NCI-H226 (cell line): Measurements from ENCODE around the gene OPCML.

Source experiments
- DNase-seq: peaks from one replicate; pipeline ENCODE4 v3.0.0-alpha.2; 2015

The OPCML gene

GRCh38 chr11:133531971-133532651 is at the start of gene OPCML:
Gene OPCML (minus strand): TSS chr11:133532501.
- DNase-seq = no peak

- DNase-seq = no peak
Observed at GRCh38 chr11:133581091-133581490, 48.8 kb upstream of the OPCML start.

GRCh38 chr11:133579165-133580031 is 47.1 kb upstream of the OPCML start:
- DNase-seq = no peak

- no peak for DNase-seq
Observed at GRCh38 chr11:133577403-133577802, 45.1 kb upstream of the OPCML start.

- no peak for DNase-seq
Observed at GRCh38 chr11:133576351-133576750, 44.0 kb upstream of the OPCML start.

- no peak for DNase-seq
Observed at GRCh38 chr11:133573081-133573480, 40.8 kb upstream of the OPCML start.

- no peak for DNase-seq
Observed at GRCh38 chr11:133570376-133570775, 38.1 kb upstream of the OPCML start.

- DNase-seq = no peak
Observed at GRCh38 chr11:133563505-133564025, 31.3 kb upstream of the OPCML start.

- DNase-seq = no peak
Observed at GRCh38 chr11:133560472-133560855, 28.2 kb upstream of the OPCML start.

- DNase-seq = no peak
Observed at GRCh38 chr11:133559833-133560471, 27.7 kb upstream of the OPCML start.

- no peak for DNase-seq
Observed at GRCh38 chr11:133559382-133559781, 27.1 kb upstream of the OPCML start.

- no peak for DNase-seq
Observed at GRCh38 chr11:133555034-133555433, 22.7 kb upstream of the OPCML start.

- no peak for DNase-seq
Observed at GRCh38 chr11:133553885-133554740, 21.8 kb upstream of the OPCML start.

GRCh38 chr11:133552938-133553337 is 20.6 kb upstream of the OPCML start:
- no peak for DNase-seq

GRCh38 chr11:133551064-133551463 is 18.8 kb upstream of the OPCML start:
- DNase-seq = no peak

- DNase-seq = no peak
Observed at GRCh38 chr11:133549826-133550225, 17.5 kb upstream of the OPCML start.

GRCh38 chr11:133548641-133549040 is 16.3 kb upstream of the OPCML start:
- no peak for DNase-seq

- no peak for DNase-seq
Observed at GRCh38 chr11:133547808-133548494, 15.7 kb upstream of the OPCML start.

- no peak for DNase-seq
Observed at GRCh38 chr11:133545199-133545803, 13.0 kb upstream of the OPCML start.

- no peak for DNase-seq
Observed at GRCh38 chr11:133541720-133542095, 9.4 kb upstream of the OPCML start.

GRCh38 chr11:133541021-133541719 is 8.9 kb upstream of the OPCML start:
- DNase-seq = no peak
